ENCODE measurements around the gene MRPL55.

MRPL55 gene

DNA sequence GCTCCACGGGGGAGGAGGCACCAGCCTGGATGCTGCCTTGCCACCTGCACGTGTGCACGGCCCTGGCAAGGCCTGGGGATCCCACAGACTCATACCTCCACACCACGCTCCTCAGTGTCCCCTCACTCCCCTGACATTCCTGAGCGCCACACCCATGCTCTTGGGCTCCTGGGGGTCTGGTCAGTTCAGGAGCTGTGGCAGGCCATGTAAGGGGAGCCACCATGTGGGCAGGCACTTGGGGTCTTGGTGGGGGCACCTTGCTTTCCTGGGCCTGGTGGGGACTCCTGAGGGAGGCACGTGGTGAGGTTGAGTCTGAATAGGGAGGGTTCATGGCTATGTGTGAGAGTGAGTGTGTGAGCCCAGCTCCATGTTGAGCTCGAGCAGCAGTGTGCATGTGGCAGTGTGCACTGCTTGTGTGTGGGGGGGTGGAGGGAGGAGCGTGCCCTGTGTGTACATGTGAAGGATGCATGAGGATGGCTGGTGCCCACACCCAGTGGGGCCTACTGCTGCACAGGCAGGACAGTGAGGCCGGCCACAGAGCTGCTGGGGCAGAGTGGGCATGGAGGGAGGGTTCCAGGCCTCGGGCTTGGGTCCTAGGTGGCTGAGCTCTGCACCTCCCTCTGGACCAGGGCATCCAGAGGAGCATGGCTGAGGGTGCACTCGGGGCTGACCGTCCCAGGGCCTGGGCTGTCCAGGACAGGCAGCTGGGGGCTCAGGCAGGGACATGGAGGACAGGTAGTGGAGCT is 42.3 kb upstream of the MRPL55 start:
- no peak for DNase-seq (ENCODE audit: low read depth)
- TF ChIP-seq CTCF (IDR thresholded peaks at IDR 0.05; ENCODE audit: low read length, missing control alignments), result no peak
- H3K4me3 ChIP-seq (replicated peaks; ENCODE audit: low read depth, low read length), result no peak overlapping the region

DNA sequence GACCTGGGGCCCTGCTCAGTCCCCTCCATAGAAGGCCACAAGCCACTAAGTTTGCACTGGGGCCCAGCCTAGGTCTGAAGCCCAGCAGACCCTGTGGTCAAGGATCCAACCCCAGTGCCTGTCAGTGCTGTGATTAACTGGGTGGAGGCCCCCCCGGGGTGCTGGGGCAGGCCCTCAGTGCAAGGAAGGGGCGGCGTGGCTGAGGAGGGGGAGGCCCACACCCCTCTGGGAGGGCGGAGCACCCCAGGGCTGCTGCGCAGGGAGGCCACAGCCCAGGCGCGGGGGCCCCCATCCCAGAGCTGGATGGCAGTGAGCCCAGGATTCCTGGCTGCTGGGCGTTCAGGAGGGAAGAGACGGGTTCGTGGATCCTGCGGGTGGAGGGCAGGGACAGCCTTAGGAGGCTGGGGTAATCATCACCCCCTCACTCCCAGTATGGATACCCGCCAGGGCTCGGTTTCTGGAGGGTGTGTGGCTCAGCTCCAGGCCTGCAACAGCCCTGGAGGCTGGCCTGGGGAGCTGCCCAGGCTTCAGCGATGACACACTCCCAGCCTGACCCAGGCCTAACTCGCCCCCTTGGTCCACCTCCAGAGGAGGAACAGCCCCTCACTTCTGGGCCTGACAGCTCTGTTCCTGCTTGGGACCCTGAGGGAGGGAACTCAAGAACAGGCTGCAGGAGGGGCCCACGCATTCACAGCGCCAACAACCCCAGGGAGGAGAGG is 41.5 kb upstream of the MRPL55 start:
- peak; percentile 85 for DNase-seq (ENCODE audit: low read depth)
- H3K4me3 ChIP-seq (replicated peaks; ENCODE audit: low read depth, low read length), result no peak overlapping the region
- TF ChIP-seq CTCF (IDR thresholded peaks at IDR 0.05; ENCODE audit: low read length, missing control alignments), result no peak

- no peak overlapping the region for H3K4me3 ChIP-seq (replicated peaks; ENCODE audit: low read depth, low read length)
- DNase-seq (ENCODE audit: low read depth), result no peak
- no peak for TF ChIP-seq CTCF (IDR thresholded peaks at IDR 0.05; ENCODE audit: low read length, missing control alignments)
Measured at GRCh38 chr1:228150120-228150460, 41.0 kb upstream of the MRPL55 start.

- no peak for TF ChIP-seq CTCF (IDR thresholded peaks at IDR 0.05; ENCODE audit: low read length, missing control alignments)
- no peak within 1 kb of the TSS for H3K4me3 ChIP-seq (replicated peaks; ENCODE audit: low read depth, low read length)
- peak; percentile 35 for DNase-seq (ENCODE audit: low read depth)
Measured at GRCh38 chr1:228149406-228150119, 40.5 kb upstream of the MRPL55 start, which contains the start of gene GJC2. TSS of gene GJC2 (plus strand) at chr1:228149930. CDS start at chr1:228157759, 7,829 bp downstream.

DNA sequence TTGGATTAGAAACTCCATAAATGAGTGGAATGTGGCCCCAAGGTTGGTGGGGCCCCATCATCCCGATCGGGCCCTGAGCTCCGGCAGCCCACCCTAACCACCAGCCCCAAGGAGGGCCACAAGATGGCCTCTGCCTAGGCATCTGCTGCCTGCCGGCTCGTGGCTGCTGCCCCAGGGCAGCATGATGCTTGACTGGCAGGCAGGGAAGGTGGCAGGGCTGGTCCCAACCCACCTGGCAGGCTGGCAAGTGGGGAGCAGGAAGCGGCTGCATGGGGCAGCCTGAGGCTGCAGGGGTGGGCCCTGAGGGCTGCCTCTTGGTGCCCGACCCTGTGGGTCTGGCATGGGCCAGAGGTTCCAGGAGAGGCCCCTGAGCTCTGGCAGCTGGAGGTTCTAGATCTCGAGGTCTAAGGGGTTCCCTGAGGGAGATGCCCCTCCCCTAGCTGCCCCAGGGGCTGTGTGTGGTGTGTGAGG is 39.9 kb upstream of the MRPL55 start:
- no peak for DNase-seq (ENCODE audit: low read depth)
- no peak for TF ChIP-seq CTCF (IDR thresholded peaks at IDR 0.05; ENCODE audit: low read length, missing control alignments)
- no peak overlapping the region for H3K4me3 ChIP-seq (replicated peaks; ENCODE audit: low read depth, low read length)

- no peak for TF ChIP-seq CTCF (IDR thresholded peaks at IDR 0.05; ENCODE audit: low read length, missing control alignments)
- DNase-seq (ENCODE audit: low read depth), result peak; percentile 51
- no peak overlapping the region for H3K4me3 ChIP-seq (replicated peaks; ENCODE audit: low read depth, low read length)
Measured at GRCh38 chr1:228148196-228148861, 39.2 kb upstream of the MRPL55 start.

Data from fibroblast of pulmonary artery (primary cell).